IMR-90 (cell line): ENCODE measurements around the gene FBXW4. TPM values are rescaled to one million over a fixed set of nuclear protein-coding genes. Genes with fewer than 3 reads are reported as not detected.

ENCODE experiments used
- ATAC-seq: fragments of 200-7000 bp; cut with Tn5 transposase; 2 replicates; pipeline ENCODE4 v1.9.1; 2020; ENCODE audit warnings: low read depth, mild to moderate bottlenecking, moderate library complexity
- BruUV-seq: library from RNA; stranded (reverse); fragments of 400-500 nt; replicated peaks from 2 replicates; lab custom pipeline; 2021; lab: Mats Ljungman, UMichigan
- CTCF ChIA-PET: fragments of 300-600 bp; formaldehyde crosslinking; extraction: SDS; loops from one replicate; lab custom pipeline; 2021; ENCODE audit warnings: antibody characterized with exemption; lab: Yijun Ruan, JAX
- POLR2A ChIA-PET: fragments of 300-600 bp; sonication (Branson Sonifier 250); formaldehyde crosslinking; loops from one replicate; lab custom pipeline; 2022; ENCODE audit warnings: antibody characterized with exemption; ENCODE audit not compliant: unreplicated experiment; lab: Charles Lee
- DNase-seq: peaks from one replicate; pipeline ENCODE4 v3.0.0; 2013
- H2AFZ ChIP-seq: replicated peaks from 2 replicates; pipeline ENCODE3; 2013; ENCODE audit warnings: low read length, mild to moderate bottlenecking; ENCODE audit not compliant: poor library complexity
- H2AK5ac ChIP-seq: 2 replicates; pipeline ENCODE4 v1.6.1; 2013; ENCODE audit warnings: low read depth, low read length, inconsistent platforms
- H2AK9ac ChIP-seq: replicated peaks from 2 replicates; pipeline ENCODE3; 2013; ENCODE audit warnings: mild to moderate bottlenecking, low read depth, low read length, moderate library complexity; ENCODE audit not compliant: poor library complexity
- H2BK120ac ChIP-seq: 2 replicates; pipeline ENCODE4 v1.6.1; 2013; ENCODE audit warnings: low read depth, low read length, inconsistent platforms
- H2BK15ac ChIP-seq: 3 replicates; pipeline ENCODE4 v1.6.1; 2013; ENCODE audit warnings: low read depth, low read length, inconsistent platforms
- H2BK20ac ChIP-seq: 2 replicates; pipeline ENCODE4 v1.6.1; 2013; ENCODE audit warnings: low read depth, mild to moderate bottlenecking, inconsistent platforms, low read length, moderate library complexity
- H2BK5ac ChIP-seq: 2 replicates; pipeline ENCODE4 v1.6.1; 2013; ENCODE audit warnings: mild to moderate bottlenecking, low read depth, low read length, inconsistent platforms; ENCODE audit not compliant: poor library complexity, severe bottlenecking
- H3K14ac ChIP-seq: replicated peaks from 2 replicates; pipeline ENCODE4 v1.6.1; 2013; ENCODE audit warnings: low read depth, low read length, inconsistent platforms
- H3K18ac ChIP-seq: 2 replicates; pipeline ENCODE4 v1.6.1; 2013; ENCODE audit warnings: low read depth, low read length, control low read depth
- H3K23ac ChIP-seq: 2 replicates; pipeline ENCODE4 v1.6.1; 2013; ENCODE audit warnings: low read depth, low read length, inconsistent platforms
- H3K27ac ChIP-seq: 2 replicates; pipeline ENCODE4 v1.5.1; 2013; ENCODE audit warnings: mild to moderate bottlenecking, control low read depth, low read length; ENCODE audit not compliant: insufficient read depth
- H3K27me3 ChIP-seq: 2 replicates; pipeline ENCODE4 v1.6.1; 2013; ENCODE audit warnings: low read length; ENCODE audit not compliant: control insufficient read depth, insufficient read depth
- H3K36me3 ChIP-seq: 2 replicates; pipeline ENCODE4 v1.6.1; 2013; ENCODE audit warnings: low read length, mixed read lengths; ENCODE audit not compliant: control insufficient read depth, insufficient read depth
- H3K4ac ChIP-seq: 2 replicates; pipeline ENCODE4 v1.6.1; 2013; ENCODE audit warnings: low read depth, low read length, inconsistent platforms
- H3K4me1 ChIP-seq: 2 replicates; pipeline ENCODE4 v1.6.1; 2013; ENCODE audit warnings: low read length, mixed read lengths; ENCODE audit not compliant: control insufficient read depth, insufficient read depth
- H3K4me2 ChIP-seq: 2 replicates; pipeline ENCODE4 v1.6.1; 2013; ENCODE audit warnings: low read depth, mild to moderate bottlenecking, control low read depth, low read length, moderate library complexity
- H3K4me3 ChIP-seq: 2 replicates; pipeline ENCODE4 v1.5.1; 2013; ENCODE audit warnings: low read depth, mild to moderate bottlenecking, control low read depth, low read length, moderate library complexity; ENCODE audit not compliant: insufficient read depth
- H3K56ac ChIP-seq: 2 replicates; pipeline ENCODE4 v1.6.1; 2013; ENCODE audit warnings: low read length, inconsistent platforms; ENCODE audit not compliant: insufficient read depth; ENCODE audit errors: extremely low read depth
- H3K79me1 ChIP-seq, 2 experiments: 2 replicates each; pipeline ENCODE4 v1.6.1; 2013; ENCODE audit warnings: low read length in 2 of 2, inconsistent platforms in 1 of 2, low read depth in 1 of 2
- H3K9ac ChIP-seq: 2 replicates; pipeline ENCODE4 v1.6.1; 2013; ENCODE audit warnings: low read depth, low read length, control low read depth
- H3K9me1 ChIP-seq: 2 replicates; pipeline ENCODE4 v1.6.1; 2013; ENCODE audit warnings: low read length, inconsistent platforms; ENCODE audit not compliant: insufficient read depth
- H3K9me3 ChIP-seq: 2 replicates; pipeline ENCODE4 v1.6.1; 2013; ENCODE audit warnings: low read length; ENCODE audit not compliant: control insufficient read depth, insufficient read depth
- H4K20me1 ChIP-seq: 2 replicates; pipeline ENCODE4 v1.6.1; 2013; ENCODE audit warnings: low read length, inconsistent platforms; ENCODE audit not compliant: insufficient read depth
- H4K5ac ChIP-seq: 2 replicates; pipeline ENCODE4 v1.6.1; 2013; ENCODE audit warnings: mild to moderate bottlenecking, low read depth, low read length, control low read depth
- H4K8ac ChIP-seq, 2 experiments: 2 replicates each; pipeline ENCODE4 v1.6.1; 2013; ENCODE audit warnings: low read depth in 2 of 2, low read length in 2 of 2, control low read depth in 1 of 2, inconsistent platforms in 1 of 2
- H4K91ac ChIP-seq: 2 replicates; pipeline ENCODE4 v1.6.1; 2013; ENCODE audit warnings: low read depth, low read length, inconsistent platforms; ENCODE audit not compliant: insufficient read depth
- BHLHE40 ChIP-seq: fragments of 150-350 bp; IDR thresholded peaks from 2 replicates; pipeline ENCODE4 v1.6.1; 2016; ENCODE audit warnings: mild to moderate bottlenecking, low read depth, low read length
- CEBPB ChIP-seq: IDR thresholded peaks from 2 replicates; pipeline ENCODE4 v1.6.1; 2012; ENCODE audit warnings: low read depth, low read length, improper control_type of control experiment
- CHD1 ChIP-seq: IDR thresholded peaks from 2 replicates; pipeline ENCODE4 v1.6.1; 2012; ENCODE audit warnings: low read depth, low read length, improper control_type of control experiment
- FOS ChIP-seq: fragments of 150-350 bp; IDR thresholded peaks from 2 replicates; pipeline ENCODE4 v1.6.1; 2016; ENCODE audit warnings: low read depth, low read length
- MAFK ChIP-seq: IDR thresholded peaks from 2 replicates; pipeline ENCODE4 v1.6.1; 2012; ENCODE audit warnings: low read depth, low read length, improper control_type of control experiment
- MAZ ChIP-seq: IDR thresholded peaks from 2 replicates; pipeline ENCODE4 v1.6.1; 2012; ENCODE audit warnings: low read depth, mild to moderate bottlenecking, low read length, improper control_type of control experiment, moderate library complexity, borderline replicate concordance
- MXI1 ChIP-seq: IDR thresholded peaks from 2 replicates; pipeline ENCODE4 v1.6.1; 2012; ENCODE audit warnings: low read depth, mild to moderate bottlenecking, low read length, moderate library complexity, borderline replicate concordance
- NFE2L2 ChIP-seq: fragments of 150-350 bp; IDR thresholded peaks from 2 replicates; pipeline ENCODE4 v1.6.1; 2016; ENCODE audit warnings: low read depth, mild to moderate bottlenecking, low read length
- POLR2A ChIP-seq: IDR thresholded peaks from 2 replicates; pipeline ENCODE4 v1.6.1; 2012; ENCODE audit warnings: mild to moderate bottlenecking, low read depth, low read length
- RAD21 ChIP-seq: IDR thresholded peaks from 2 replicates; pipeline ENCODE4 v1.6.1; 2012; ENCODE audit warnings: low read length, improper control_type of control experiment
- RCOR1 ChIP-seq: IDR thresholded peaks from 2 replicates; pipeline ENCODE4 v1.6.1; 2012; ENCODE audit warnings: mild to moderate bottlenecking, low read length, improper control_type of control experiment; ENCODE audit not compliant: insufficient replicate concordance
- RFX5 ChIP-seq: IDR thresholded peaks from 2 replicates; pipeline ENCODE4 v1.8.0; 2012; ENCODE audit warnings: low read depth, mild to moderate bottlenecking, low read length, moderate library complexity
- SMC3 ChIP-seq: fragments of 150-350 bp; IDR thresholded peaks from 2 replicates; pipeline ENCODE4 v1.6.1; 2016; ENCODE audit warnings: low read depth, mild to moderate bottlenecking, antibody characterized with exemption, low read length, moderate library complexity
- USF2 ChIP-seq: fragments of 150-350 bp; IDR thresholded peaks from 2 replicates; pipeline ENCODE4 v1.6.1; 2017; ENCODE audit warnings: mild to moderate bottlenecking, antibody characterized with exemption, low read length, low read depth
- WGBS, 2 experiments: methylation state at CpG; one replicate each; pipeline versions ENCODE4 v1.1.5 to v1.1.7; 2013; ENCODE audit warnings: missing lambda C conversion rate in 2 of 2; ENCODE audit not compliant: insufficient read length in 1 of 2; ENCODE audit errors: extremely low coverage in 2 of 2; 5-methylcytosine and 5-hydroxymethylcytosine counted together
- dilution Hi-C: fragments of 300-500 bp; cut with HindIII; formaldehyde crosslinking; loops from one replicate; pipeline ENCODE4 v1.14.3; 2018; ENCODE audit warnings: low sequenced_read_pairs; ENCODE audit not compliant: unreplicated experiment
- in situ Hi-C: fragments of 300-500 bp; cut with MboI; formaldehyde crosslinking; loops from 3 replicates; pipeline ENCODE4 v1.14.3; 2019; ENCODE audit warnings: low sequenced_read_pairs, inconsistent platforms, mixed read lengths
- intact Hi-C: fragments of 100-400 bp; cut with micrococcal nuclease; formaldehyde crosslinking; loops from 2 replicates; pipeline ENCODE4 v1.10.0; 2022
- polyA plus RNA-seq, 3 experiments: library from polyadenylated mRNA; depleted of rRNA; stranded (reverse); fragments of >200 nt; gene quantifications; 2 replicates each; pipeline ENCODE4 v1.2.3, GENCODE V29; 2012; ENCODE audit warnings: low replicate concordance in 1 of 3
- total RNA-seq: library from RNA; depleted of rRNA; stranded (reverse); fragments of >200 nt; gene quantifications from 2 replicates; pipeline ENCODE4 v1.2.3, GENCODE V29; 2012
- TF ChIP-seq, protein P1 (sequence below): conservative IDR thresholded peaks from 2 replicates; pipeline ENCODE4 v1.5.1; 2012; ENCODE audit warnings: mild to moderate bottlenecking, low read depth, low read length, improper control_type of control experiment
- TF ChIP-seq, protein P2 (sequence below): fragments of 150-350 bp; IDR thresholded peaks from 2 replicates; pipeline ENCODE4 v1.6.1; 2016; ENCODE audit warnings: low read depth, mild to moderate bottlenecking, low read length, moderate library complexity, borderline replicate concordance

Gene FBXW4
- total and polyA plus RNA-seq, 2 of the 4 experiments (the other 2 are of a cell fraction) = 19.3 to 26.7 TPM

- Histone ChIP-seq H3K27me3 (no peaks in the 10 kb centered on the region), H4K20me1 (no peaks in the 10 kb centered on the region; the same call in 1 of the 2 replicates), H3K4me2 (no peak overlapping the region), H2AFZ (no peak overlapping the region), H2BK120ac (no peak overlapping the region), H3K36me3 (peaks cover 16% of the 10 kb centered on the region), H4K8ac (no peak overlapping the region), H4K5ac (no peak overlapping the region), H2AK5ac (no peak overlapping the region), H3K14ac (no peak overlapping the region), H3K9me1 (peaks cover 8% of the 10 kb centered on the region; the same call in 1 of the 2 replicates), H3K4ac (no peak overlapping the region), H3K4me1 (no peaks in the 10 kb centered on the region), H2BK20ac (no peak overlapping the region), H3K9ac (no peak overlapping the region), H3K18ac (no peak overlapping the region), H3K27ac (no peak overlapping the region), H4K91ac (no peak overlapping the region), H2BK5ac (no peak overlapping the region), H3K4me3 (no peak overlapping the region), H2BK15ac (no peak overlapping the region), H3K23ac (no peak overlapping the region), H3K9me3 (no peaks in the 10 kb centered on the region), H2AK9ac (no peak overlapping the region), H3K79me1 (no peaks in the 10 kb centered on the region), H3K56ac (no peak overlapping the region)
- CTCF ChIA-PET = no interaction called here
- intact Hi-C loops = no loop called here
- in situ Hi-C loops = no loop called here
- dilution Hi-C loops = no loop called here
- WGBS, 2 experiments = 88% methylated on average over 9 of the region's 15 CpGs; no CpG with 5 or more reads in 1 of the 2 experiments
- BruUV-seq = no TSS peak
- ATAC-seq (no peak), DNase-seq (no peak)
- TF ChIP-seq USF2 (no peak), RFX5 (no peak), RAD21 (no peak), MAZ (no peak), RCOR1 (no peak), NFE2L2 (no peak), CHD1 (no peak), SMC3 (no peak), FOS (no peak), BHLHE40 (no peak), CEBPB (no peak), MAFK (no peak), MXI1 (no peak), POLR2A (no peak)
- TF ChIP-seq, protein P1, sequence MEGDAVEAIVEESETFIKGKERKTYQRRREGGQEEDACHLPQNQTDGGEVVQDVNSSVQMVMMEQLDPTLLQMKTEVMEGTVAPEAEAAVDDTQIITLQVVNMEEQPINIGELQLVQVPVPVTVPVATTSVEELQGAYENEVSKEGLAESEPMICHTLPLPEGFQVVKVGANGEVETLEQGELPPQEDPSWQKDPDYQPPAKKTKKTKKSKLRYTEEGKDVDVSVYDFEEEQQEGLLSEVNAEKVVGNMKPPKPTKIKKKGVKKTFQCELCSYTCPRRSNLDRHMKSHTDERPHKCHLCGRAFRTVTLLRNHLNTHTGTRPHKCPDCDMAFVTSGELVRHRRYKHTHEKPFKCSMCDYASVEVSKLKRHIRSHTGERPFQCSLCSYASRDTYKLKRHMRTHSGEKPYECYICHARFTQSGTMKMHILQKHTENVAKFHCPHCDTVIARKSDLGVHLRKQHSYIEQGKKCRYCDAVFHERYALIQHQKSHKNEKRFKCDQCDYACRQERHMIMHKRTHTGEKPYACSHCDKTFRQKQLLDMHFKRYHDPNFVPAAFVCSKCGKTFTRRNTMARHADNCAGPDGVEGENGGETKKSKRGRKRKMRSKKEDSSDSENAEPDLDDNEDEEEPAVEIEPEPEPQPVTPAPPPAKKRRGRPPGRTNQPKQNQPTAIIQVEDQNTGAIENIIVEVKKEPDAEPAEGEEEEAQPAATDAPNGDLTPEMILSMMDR = no peak
- TF ChIP-seq, protein P2, sequence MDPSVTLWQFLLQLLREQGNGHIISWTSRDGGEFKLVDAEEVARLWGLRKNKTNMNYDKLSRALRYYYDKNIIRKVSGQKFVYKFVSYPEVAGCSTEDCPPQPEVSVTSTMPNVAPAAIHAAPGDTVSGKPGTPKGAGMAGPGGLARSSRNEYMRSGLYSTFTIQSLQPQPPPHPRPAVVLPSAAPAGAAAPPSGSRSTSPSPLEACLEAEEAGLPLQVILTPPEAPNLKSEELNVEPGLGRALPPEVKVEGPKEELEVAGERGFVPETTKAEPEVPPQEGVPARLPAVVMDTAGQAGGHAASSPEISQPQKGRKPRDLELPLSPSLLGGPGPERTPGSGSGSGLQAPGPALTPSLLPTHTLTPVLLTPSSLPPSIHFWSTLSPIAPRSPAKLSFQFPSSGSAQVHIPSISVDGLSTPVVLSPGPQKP = no peak
- POLR2A ChIA-PET = no interaction called here
Observed at GRCh38 chr10:101650863-101651262, 44.1 kb downstream of the FBXW4 start.
